GM21619 (cell line): ENCODE measurements around the gene NRBF2.

Experiments used
- ATAC-seq: cut with Tn5 transposase; IDR thresholded peaks from one replicate; pipeline ENCODE4 v1.9.1; 2021; ENCODE audit not compliant: unreplicated experiment

The NRBF2 gene

DNA sequence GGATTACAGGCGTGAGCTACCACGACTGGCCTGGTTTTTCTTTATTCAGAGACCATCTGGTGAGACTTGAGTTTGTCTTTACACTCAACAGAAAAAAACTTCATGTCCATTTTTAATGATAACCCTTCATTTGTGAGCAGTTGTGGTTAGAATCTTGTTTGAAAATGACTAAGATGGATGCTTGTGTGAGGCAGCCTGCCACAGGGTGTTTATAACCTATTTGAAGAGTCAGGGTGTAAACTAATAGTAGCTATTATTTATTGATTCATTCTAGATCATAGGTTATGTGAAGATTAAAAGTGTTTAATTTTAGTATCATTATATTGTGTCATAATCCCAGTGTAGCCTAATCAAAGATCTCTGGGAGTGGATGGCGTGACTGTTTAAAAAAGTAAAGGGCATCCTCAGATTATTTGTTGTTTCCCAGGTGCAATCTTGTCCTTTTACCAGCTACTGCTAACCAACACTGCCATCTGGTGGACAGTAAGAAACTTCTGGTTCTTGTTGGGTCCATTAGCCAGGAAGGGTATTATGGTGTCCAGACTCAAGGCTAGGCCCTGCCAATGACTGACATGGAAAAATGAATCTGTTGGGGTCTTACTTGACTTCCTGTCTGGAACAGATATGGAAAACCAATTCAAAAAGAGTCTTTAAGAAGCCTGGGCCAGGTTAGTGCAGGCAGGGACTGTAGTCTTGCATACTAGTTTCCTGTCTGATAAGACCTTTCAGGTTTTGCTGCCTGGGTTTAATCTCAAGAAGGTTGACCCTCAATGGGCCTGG lies 24.9 kb downstream of the NRBF2 start:
- ATAC-seq: peak; percentile 67

DNA sequence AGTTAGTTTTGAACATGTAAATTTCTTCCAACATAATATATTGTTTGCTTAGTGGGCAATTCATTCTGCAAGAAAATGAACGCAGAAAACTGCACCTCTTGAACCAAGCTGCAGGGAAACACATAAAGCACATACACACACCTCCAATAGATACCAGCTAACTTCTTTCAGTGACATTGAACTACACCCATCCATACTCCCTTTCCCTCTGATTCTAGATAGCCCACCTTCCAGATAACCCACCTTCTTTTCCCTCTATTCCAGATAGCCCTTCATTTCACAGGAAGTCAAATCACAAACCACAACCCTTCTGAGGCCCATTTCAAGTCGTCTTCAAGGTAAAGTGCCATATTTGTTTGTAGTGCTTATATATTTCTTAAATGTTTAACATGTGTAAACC lies 28.5 kb downstream of the NRBF2 start:
- ATAC-seq: no peak

DNA sequence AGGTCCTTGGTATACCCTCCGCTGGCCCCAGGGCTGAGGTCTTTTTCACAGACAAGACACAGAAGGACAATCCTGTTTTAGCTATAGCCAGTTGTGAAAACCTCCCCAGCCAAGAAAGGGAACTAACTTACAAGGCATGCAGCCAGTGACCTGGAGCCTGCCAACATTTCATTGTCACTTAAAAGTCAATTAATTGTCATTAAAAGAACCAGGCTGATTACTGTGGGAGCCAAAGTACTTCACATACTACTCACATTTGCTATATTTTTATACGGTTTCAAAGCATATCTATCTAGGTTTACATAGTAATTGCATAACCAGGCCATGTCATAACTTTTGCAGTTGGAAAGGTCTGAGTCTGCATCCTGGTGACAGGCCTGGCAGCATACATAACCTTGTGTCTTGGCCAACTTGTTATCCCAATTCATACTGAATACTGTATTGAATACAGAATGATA lies 31.1 kb downstream of the NRBF2 start:
- no peak for ATAC-seq

- ATAC-seq: no peak
These were observed 32.1 kb downstream of the NRBF2 start for GRCh38 chr10:63165249-63165648.

DNA sequence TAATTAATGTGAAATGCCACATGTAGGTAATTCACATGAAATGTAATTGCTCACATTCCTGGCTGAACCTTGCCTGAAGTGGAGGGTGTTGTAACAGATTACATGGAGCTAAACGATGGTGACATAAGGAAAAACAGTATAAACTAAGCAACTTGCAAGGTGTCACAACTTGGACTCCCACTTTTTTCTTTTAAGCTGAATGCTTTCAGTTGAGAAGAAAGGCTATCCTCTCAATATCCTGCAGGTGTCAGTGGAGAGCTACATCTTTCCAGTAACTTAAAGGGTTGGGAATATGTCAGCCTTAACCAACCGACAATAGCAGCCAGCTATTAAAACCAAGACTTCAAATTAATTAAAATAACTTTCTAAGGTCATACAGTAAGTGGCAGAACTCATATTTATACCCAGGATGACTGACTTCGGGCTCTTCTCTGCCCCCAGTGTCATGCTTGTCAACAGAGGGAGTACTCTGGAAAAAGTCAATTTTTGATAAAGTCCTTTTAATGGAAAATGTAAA lies 33.7 kb downstream of the NRBF2 start:
- peak; percentile 62 for ATAC-seq

GRCh38 chr10:63168821-63169462 lies 35.8 kb downstream of the NRBF2 start:
- no peak for ATAC-seq

- no peak for ATAC-seq
These were observed 36.5 kb downstream of the NRBF2 start for GRCh38 chr10:63169624-63170023.

DNA sequence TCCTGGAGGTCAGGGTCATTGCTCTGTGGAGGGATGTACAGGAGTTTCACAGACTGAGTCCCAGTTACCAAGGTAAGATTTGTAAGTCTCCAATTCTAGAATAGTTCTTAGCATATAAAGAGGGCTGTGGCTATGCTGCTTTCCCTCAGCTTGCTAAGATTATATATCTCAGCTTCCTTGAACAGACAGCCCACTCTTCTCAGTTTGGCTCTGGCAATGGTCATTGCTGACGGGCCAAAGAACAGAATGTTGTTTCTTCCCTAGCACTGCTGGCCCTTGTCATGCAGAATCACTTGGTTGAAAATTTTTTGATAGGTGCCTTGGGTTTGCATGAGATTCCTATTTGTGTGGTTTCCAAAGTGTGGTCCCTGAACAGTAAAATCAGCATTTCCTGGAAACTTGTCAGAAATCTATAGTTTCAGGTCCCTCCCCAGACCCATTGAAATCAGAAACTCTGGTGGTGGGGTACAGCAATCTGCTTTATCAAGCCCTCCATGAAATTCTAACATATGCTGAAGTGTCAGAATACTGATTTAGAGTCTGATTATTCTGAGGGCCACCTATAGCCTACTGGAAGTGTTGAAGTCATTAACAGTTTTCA lies 38.2 kb downstream of the NRBF2 start:
- no peak for ATAC-seq

DNA sequence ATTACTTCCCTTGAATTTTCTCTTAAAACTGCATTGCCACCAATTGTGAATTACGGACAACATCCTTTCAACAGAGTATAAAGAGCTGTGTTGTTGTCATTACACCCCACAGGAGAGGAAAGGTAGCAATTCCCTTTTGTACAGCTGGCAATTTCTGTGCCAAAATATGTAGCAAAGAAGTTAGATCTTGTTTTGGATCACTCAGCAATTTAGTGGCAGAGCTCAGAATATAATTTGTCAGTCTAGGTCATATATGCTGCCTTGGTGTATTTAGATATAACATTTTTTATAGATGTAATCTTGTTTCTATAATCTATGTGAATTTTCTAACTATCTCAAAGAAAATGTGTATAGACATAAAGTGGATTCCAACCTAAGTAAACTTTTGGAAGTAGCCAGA lies 38.8 kb downstream of the NRBF2 start:
- no peak for ATAC-seq

GRCh38 chr10:63173468-63174232 lies 40.5 kb downstream of the NRBF2 start:
- peak; percentile 98 for ATAC-seq

DNA sequence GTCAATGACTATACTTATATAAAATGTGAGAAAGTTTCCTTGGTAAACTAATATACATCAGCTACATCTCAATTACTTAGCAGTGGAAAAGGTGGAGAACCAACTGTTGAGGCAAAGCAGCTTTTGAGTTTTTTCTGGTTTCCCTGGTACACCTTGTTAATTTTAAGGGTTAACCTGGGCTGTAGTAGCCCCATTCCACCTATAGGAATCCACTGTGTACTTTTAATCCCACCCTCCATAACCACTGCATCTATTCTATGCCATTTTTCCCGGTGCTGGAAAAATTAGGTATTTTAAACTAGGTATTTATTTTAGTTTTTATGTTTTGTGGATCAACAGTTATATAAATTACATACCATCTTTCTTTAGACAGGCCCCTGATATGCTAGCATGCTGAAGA lies 42.4 kb downstream of the NRBF2 start:
- ATAC-seq: no peak

DNA sequence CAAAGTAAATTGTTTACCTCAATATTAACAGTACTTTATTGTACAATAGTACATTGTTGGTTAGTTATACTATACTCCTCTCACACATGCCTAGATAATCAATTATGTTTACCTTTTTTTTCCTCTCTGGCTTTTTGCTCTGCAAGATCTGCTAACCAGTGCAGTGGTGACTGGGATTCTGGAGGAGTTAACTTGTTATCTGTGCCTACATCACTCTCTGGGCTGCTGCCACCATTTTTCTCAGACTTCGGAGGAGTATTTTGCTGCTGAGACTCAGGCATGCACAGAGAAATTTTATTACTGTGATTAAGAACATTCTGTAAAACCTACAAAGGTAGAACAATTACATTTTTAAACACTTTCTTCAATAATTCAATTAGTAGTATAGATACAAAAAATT lies 59.7 kb downstream of the NRBF2 start:
- no peak for ATAC-seq

DNA sequence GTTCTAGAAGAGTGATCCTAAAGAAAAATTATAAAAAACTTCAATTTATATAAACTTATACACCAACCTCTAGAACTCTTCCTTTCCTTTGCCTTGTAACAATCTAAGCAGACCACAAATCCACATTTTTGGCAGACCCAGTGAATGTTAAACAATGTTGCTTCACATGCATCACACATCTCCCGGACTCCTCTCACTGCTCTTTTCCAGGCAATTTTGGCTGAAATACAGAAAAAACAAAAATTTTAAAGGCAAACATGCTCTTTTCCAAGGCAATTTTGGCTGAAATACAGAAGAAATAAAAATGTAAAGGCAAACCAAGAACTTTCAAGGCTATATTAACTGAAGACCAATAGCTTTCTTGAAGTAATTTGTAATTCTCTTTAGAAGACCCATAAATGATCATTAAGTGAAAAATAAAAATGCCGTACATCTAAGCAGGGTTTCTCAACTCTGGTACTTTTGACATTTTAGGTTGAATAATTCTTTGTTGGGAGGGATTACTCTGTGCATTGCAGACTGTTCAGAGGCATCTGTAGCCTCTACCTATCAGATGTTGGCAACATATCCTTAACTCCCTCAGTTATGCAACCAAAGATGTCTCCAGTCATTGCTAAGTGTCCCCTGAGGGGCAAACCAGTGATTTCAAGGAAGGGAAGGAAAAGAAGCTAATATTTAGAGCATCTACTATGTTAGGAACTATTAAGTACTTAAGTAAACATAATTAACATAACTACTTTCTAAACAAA lies 64.4 kb downstream of the NRBF2 start:
- no peak for ATAC-seq

DNA sequence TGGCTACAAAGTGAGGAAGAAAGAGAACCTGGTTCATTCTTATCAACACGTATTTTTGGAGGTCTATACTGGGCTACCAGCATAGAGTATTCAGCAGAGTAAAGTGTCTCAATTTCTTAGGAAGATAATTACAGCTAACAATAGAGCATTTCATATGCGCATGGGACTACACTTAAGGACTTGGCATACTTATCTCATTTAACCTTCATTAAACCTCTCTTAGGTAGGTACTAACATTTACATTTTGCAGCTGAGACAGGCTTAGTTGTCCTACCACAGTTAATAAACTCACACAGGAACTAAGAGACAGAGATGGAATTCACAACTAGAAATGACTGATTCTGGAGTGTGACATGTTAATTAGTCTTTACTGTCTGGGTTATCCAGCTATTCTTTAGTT lies 66.6 kb downstream of the NRBF2 start:
- no peak for ATAC-seq

DNA sequence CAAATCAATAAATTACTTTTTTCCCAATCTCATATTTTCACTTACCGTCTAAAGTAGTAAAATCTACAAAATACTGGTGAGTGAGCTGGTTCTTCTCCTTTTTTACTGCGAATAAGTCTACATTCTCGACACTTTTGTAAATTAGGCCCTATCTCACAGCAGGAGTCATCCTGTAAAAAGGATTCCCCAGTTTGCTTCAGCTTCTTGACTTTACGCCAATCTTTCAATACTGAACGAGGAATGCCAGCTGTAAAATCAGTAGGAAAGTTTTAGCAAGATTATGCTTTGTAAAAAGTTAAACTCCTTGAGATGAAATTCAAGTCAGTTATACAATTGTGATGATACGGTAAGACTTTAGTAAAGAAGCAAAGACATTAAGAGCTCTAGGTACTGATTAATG lies 67.3 kb downstream of the NRBF2 start:
- no peak for ATAC-seq

DNA sequence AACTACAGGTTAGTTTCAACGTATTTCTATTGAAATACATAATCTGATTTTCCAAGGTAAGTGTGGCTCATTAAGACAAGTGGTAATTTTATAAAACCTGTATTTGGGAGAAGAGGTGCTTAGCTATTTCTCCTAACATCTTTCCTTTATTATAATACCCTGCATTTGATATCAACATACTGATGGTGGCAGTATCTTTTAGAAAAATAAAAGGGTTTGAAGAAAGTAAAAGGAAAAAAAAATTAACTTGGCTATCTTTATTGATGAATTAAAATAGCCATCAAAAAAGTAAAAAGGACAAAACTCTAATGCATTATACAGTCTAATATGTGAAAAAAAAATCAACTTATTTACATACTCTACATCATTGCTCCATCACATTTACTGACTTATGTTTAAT lies 68.0 kb downstream of the NRBF2 start:
- ATAC-seq: no peak
